ENCODE measurements around the gene PAXIP1. TPM values are rescaled to one million over a fixed set of nuclear protein-coding genes. Genes with fewer than 3 reads are reported as not detected.
"Not testable (repeated sequence)": the region's sequence is repeated elsewhere in the genome, so short reads cannot be mapped to it uniquely, and the experiment has no call there.

The PAXIP1 gene
- total RNA-seq: 10 to 100 TPM in 3 of 6 donors, 1 to 10 TPM in 3; 8.0 to 18.9 (median 10.5) TPM

- TF ChIP-seq POLR2AphosphoS5 (IDR thresholded peaks at IDR 0.05): no peak
- no peak for TF ChIP-seq POLR2A (IDR thresholded peaks at IDR 0.05)
- TF ChIP-seq CTCF (IDR thresholded peaks at IDR 0.05): peak in 4 of 6 experiments; percentile 37 to 59 (median 40)
- no CpG with 5 or more reads among the region's 44 CpGs for WGBS, 2 donors
- peak; percentile 61 to 89 for ATAC-seq (ENCODE audit: low FRiP score in 2 of 2)
- peak within 1 kb of the TSS; percentile 87 to 100 (median 98) for H3K4me3 ChIP-seq
- H3K36me3 ChIP-seq: peaks cover 0 to 3% (median under 1%) of the 10 kb centered on the region in 4 donors
- H3K4me1 ChIP-seq: peaks cover 9 to 28% (median 18%) of the 10 kb centered on the region in 4 donors
- no peaks in the 10 kb centered on the region for H3K9me3 ChIP-seq
- peak within 1 kb of the TSS; percentile 90 to 97 (median 92) for H3K27ac ChIP-seq
- H3K27me3 ChIP-seq: no peaks in the 10 kb centered on the region
- DNase-seq: peak in 1 of 2 donors; percentile 94
Observed at GRCh38 chr7:155003092-155003375, at the start of gene PAXIP1. Gene PAXIP1 (minus strand): TSS chr7:155003124. CDS start chr7:155002929, 195 bp downstream.

GRCh38 chr7:155051355-155051754, 48.4 kb upstream of the PAXIP1 start:
- TF ChIP-seq EP300 (IDR thresholded peaks at IDR 0.05): no peak
- TF ChIP-seq POLR2A (IDR thresholded peaks at IDR 0.05): no peak
- TF ChIP-seq CTCF (IDR thresholded peaks at IDR 0.05): no peak
- TF ChIP-seq POLR2AphosphoS5 (IDR thresholded peaks at IDR 0.05): no peak
- H3K27me3 ChIP-seq: no peaks in the 10 kb centered on the region
- H3K9me3 ChIP-seq: no peaks in the 10 kb centered on the region
- no peak for ATAC-seq (ENCODE audit: low FRiP score in 2 of 2)
- 93 to 100% methylated on average over 4 of the region's 4 CpGs for WGBS, 2 donors
- H3K4me1 ChIP-seq: no peaks in the 10 kb centered on the region
- H3K4me3 ChIP-seq: no peak overlapping the region
- no peak overlapping the region for H3K27ac ChIP-seq
- no peak for DNase-seq
- no peaks in the 10 kb centered on the region for H3K36me3 ChIP-seq

- DNase-seq (no peak), ATAC-seq (ENCODE audit: low FRiP score in 2 of 2) (no peak)
- no peak for TF ChIP-seq CTCF (IDR thresholded peaks at IDR 0.05)
- no peak for TF ChIP-seq POLR2A (IDR thresholded peaks at IDR 0.05)
- no peak for TF ChIP-seq EP300 (IDR thresholded peaks at IDR 0.05)
- no peak for TF ChIP-seq POLR2AphosphoS5 (IDR thresholded peaks at IDR 0.05)
- H3K27ac ChIP-seq: no peak overlapping the region
- H3K36me3 ChIP-seq: no peaks in the 10 kb centered on the region
- 63 to 66% methylated on average over 4 of the region's 4 CpGs for WGBS, 2 donors
- no peaks in the 10 kb centered on the region for H3K27me3 ChIP-seq
- no peaks in the 10 kb centered on the region for H3K9me3 ChIP-seq
- H3K4me3 ChIP-seq: no peak overlapping the region
- no peaks in the 10 kb centered on the region for H3K4me1 ChIP-seq
Observed at GRCh38 chr7:155048006-155048405, 45.1 kb upstream of the PAXIP1 start.

- H3K9me3 ChIP-seq: no peaks in the 10 kb centered on the region
- DNase-seq: no peak
- no peaks in the 10 kb centered on the region for H3K36me3 ChIP-seq
- no peak overlapping the region for H3K4me3 ChIP-seq
- no peak for ATAC-seq (ENCODE audit: low FRiP score in 2 of 2)
- no peaks in the 10 kb centered on the region for H3K27me3 ChIP-seq
- no peak for TF ChIP-seq EP300 (IDR thresholded peaks at IDR 0.05)
- WGBS, 2 donors: 66 to 75% methylated on average over 4 of the region's 4 CpGs
- H3K27ac ChIP-seq: no peak overlapping the region
- no peaks in the 10 kb centered on the region for H3K4me1 ChIP-seq
Observed at GRCh38 chr7:155043756-155044155, 40.8 kb upstream of the PAXIP1 start.

- no peak for DNase-seq
- no peak overlapping the region for H3K4me3 ChIP-seq
- H3K36me3 ChIP-seq: no peaks in the 10 kb centered on the region
- no peaks in the 10 kb centered on the region for H3K4me1 ChIP-seq
- no peak for ATAC-seq (ENCODE audit: low FRiP score in 2 of 2)
- no peaks in the 10 kb centered on the region for H3K27me3 ChIP-seq
- no peaks in the 10 kb centered on the region for H3K9me3 ChIP-seq
- 74 to 88% methylated on average over 4 of the region's 4 CpGs for WGBS, 2 donors
- H3K27ac ChIP-seq: no peak overlapping the region
- no peak for TF ChIP-seq POLR2AphosphoS5 (IDR thresholded peaks at IDR 0.05)
- TF ChIP-seq POLR2A (IDR thresholded peaks at IDR 0.05): no peak
- no peak for TF ChIP-seq EP300 (IDR thresholded peaks at IDR 0.05)
- no peak for TF ChIP-seq CTCF (IDR thresholded peaks at IDR 0.05)
Observed at GRCh38 chr7:155038335-155038734, 35.4 kb upstream of the PAXIP1 start.

GRCh38 chr7:155034495-155034894, 31.6 kb upstream of the PAXIP1 start:
- not testable (repeated sequence) for ATAC-seq (ENCODE audit: low FRiP score in 2 of 2); H3K27ac ChIP-seq; H3K9me3 ChIP-seq; H3K4me3 ChIP-seq; H3K4me1 ChIP-seq; H3K27me3 ChIP-seq; H3K36me3 ChIP-seq
- peak in 1 of 2 donors; percentile 50 for DNase-seq
- 90 to 95% methylated on average over 15 of the region's 15 CpGs for WGBS, 2 donors
